CD14-positive monocyte (primary cell): ENCODE measurements around the gene EPB41L4B. TPM values are rescaled to one million over a fixed set of nuclear protein-coding genes. Genes with fewer than 3 reads are reported as not detected.

Experiments
- DNase-seq, 3 donors: peaks; one replicate each; pipeline ENCODE4 v3.0.0-alpha.2; 2011 to 2022
- H2AFZ ChIP-seq: 2 replicates; pipeline ENCODE4 v1.6.0; 2012; ENCODE audit warnings: mild to moderate bottlenecking, low read depth, low read length, inconsistent platforms; ENCODE audit not compliant: insufficient read depth, poor library complexity, severe bottlenecking
- H3K27ac ChIP-seq, 2 donors: 1 replicate in 1 of 2; 2 replicates in 1 of 2; pipeline ENCODE4 v1.5.1; 2012 to 2013; ENCODE audit warnings: low read length in 2 of 2, control low read depth in 1 of 2, inconsistent platforms in 1 of 2, low read depth in 1 of 2, mild to moderate bottlenecking in 1 of 2
- H3K27me3 ChIP-seq, 2 donors: one replicate each; pipeline versions ENCODE4 v1.6.0 to v1.6.1; 2011 to 2013; ENCODE audit warnings: low read length in 2 of 2; ENCODE audit not compliant: control insufficient read depth in 2 of 2, insufficient read depth in 2 of 2
- H3K36me3 ChIP-seq, 2 donors: replicated peaks in 1 of 2; 1 replicate in 1 of 2; 2 replicates in 1 of 2; pipeline versions ENCODE4 v1.5.1 to v1.6.1; 2012 to 2013; ENCODE audit warnings: low read length in 2 of 2, control low read depth in 1 of 2, inconsistent platforms in 1 of 2, mild to moderate bottlenecking in 1 of 2; ENCODE audit not compliant: insufficient read depth in 2 of 2, control insufficient read depth in 1 of 2
- H3K4me1 ChIP-seq, 2 donors: 1 replicate in 1 of 2; 2 replicates in 1 of 2; pipeline versions ENCODE4 v1.5.1 to v1.6.1; 2012 to 2013; ENCODE audit warnings: low read length in 2 of 2, control low read depth in 1 of 2, inconsistent platforms in 1 of 2, mild to moderate bottlenecking in 1 of 2, moderate library complexity in 1 of 2; ENCODE audit not compliant: insufficient read depth in 2 of 2, control insufficient read depth in 1 of 2
- H3K4me2 ChIP-seq: replicated peaks from 2 replicates; pipeline ENCODE3; 2012; ENCODE audit warnings: low read length, moderate library complexity, mild to moderate bottlenecking; ENCODE audit not compliant: poor library complexity, severe bottlenecking; ENCODE audit errors: extremely low read depth
- H3K4me3 ChIP-seq, 3 experiments: fragments of 200-600 bp in 1 of 3; sonication (generic) in 1 of 3; replicated peaks in 1 of 3; 1 replicate in 2 of 3; 2 replicates in 1 of 3; pipeline ENCODE4 v1.5.1; 2011 to 2013; ENCODE audit warnings: low read length in 3 of 3, mild to moderate bottlenecking in 3 of 3, control low read depth in 2 of 3, low read depth in 2 of 3, inconsistent platforms in 1 of 3, moderate library complexity in 1 of 3
- H3K79me2 ChIP-seq: 2 replicates; pipeline ENCODE4 v1.6.0; 2012; ENCODE audit warnings: mild to moderate bottlenecking, control low read depth, inconsistent platforms, low read length, moderate library complexity; ENCODE audit not compliant: insufficient read depth
- H3K9ac ChIP-seq: 2 replicates; pipeline ENCODE4 v1.6.0; 2017; ENCODE audit warnings: low read length, mild to moderate bottlenecking; ENCODE audit not compliant: insufficient read depth, poor library complexity, severe bottlenecking
- H3K9me3 ChIP-seq, 2 donors: replicated peaks in 1 of 2; 1 replicate in 1 of 2; 2 replicates in 1 of 2; pipeline versions ENCODE4 v1.5.1 to v1.6.1; 2012 to 2013; ENCODE audit warnings: low read length in 2 of 2, control low read depth in 1 of 2; ENCODE audit not compliant: control insufficient read depth in 1 of 2, insufficient read depth in 1 of 2
- H4K20me1 ChIP-seq: 2 replicates; pipeline ENCODE4 v1.6.0; 2012; ENCODE audit warnings: mild to moderate bottlenecking, low read length, control low read depth, moderate library complexity; ENCODE audit not compliant: insufficient read depth
- H3K27ac Mint-ChIP-seq, 7 donors: one replicate each; pipeline ENCODE4 v1.8.0; 2020; ENCODE audit warnings: mild to moderate bottlenecking in 7 of 7, mixed read lengths in 7 of 7, moderate library complexity in 6 of 7, inconsistent platforms in 2 of 7
- H3K27me3 Mint-ChIP-seq, 3 donors: one replicate each; pipeline ENCODE4 v1.8.0; 2021 to 2022; ENCODE audit warnings: low read depth in 3 of 3, mild to moderate bottlenecking in 3 of 3, mixed read lengths in 3 of 3, moderate library complexity in 3 of 3, inconsistent platforms in 1 of 3
- H3K36me3 Mint-ChIP-seq, 2 donors: one replicate each; pipeline ENCODE4 v1.8.0; 2020; ENCODE audit warnings: mixed read lengths in 2 of 2, inconsistent platforms in 1 of 2, mild to moderate bottlenecking in 1 of 2
- H3K4me1 Mint-ChIP-seq: one replicate; pipeline ENCODE4 v1.8.0; 2020; ENCODE audit warnings: mild to moderate bottlenecking, mixed read lengths
- H3K4me3 Mint-ChIP-seq, 2 donors: one replicate each; pipeline ENCODE4 v1.8.0; 2020; ENCODE audit warnings: mild to moderate bottlenecking in 2 of 2, mixed read lengths in 2 of 2, moderate library complexity in 1 of 2
- H3K9me3 Mint-ChIP-seq, 7 donors: one replicate each; pipeline ENCODE4 v1.8.0; 2020 to 2022; ENCODE audit warnings: mixed read lengths in 7 of 7, mild to moderate bottlenecking in 6 of 7, moderate library complexity in 6 of 7, inconsistent platforms in 2 of 7
- CTCF ChIP-seq: fragments of 200-600 bp; IDR thresholded peaks from one replicate; pipeline ENCODE4 v1.8.0; 2022; ENCODE audit warnings: antibody characterized with exemption, mild to moderate bottlenecking
- WGBS: methylation state at CpG from one replicate; pipeline ENCODE4 v1.1.5; 2013; ENCODE audit warnings: missing lambda C conversion rate; ENCODE audit not compliant: insufficient coverage; 5-methylcytosine and 5-hydroxymethylcytosine counted together
- intact Hi-C, 2 donors: fragments of 100-400 bp; cut with micrococcal nuclease; formaldehyde crosslinking; loops; one replicate each; pipeline versions ENCODE4 v1.15.0 to v1.15.1; 2023
- polyA plus RNA-seq, 3 donors: library from polyadenylated mRNA; depleted of rRNA in 1 of 3; unstranded in 2 of 3; stranded (reverse) in 1 of 3; fragments of 300-500 nt in 2 of 3; fragments of >200 nt in 1 of 3; fragmentation: Illumina TruSeq in 2 of 3; gene quantifications; 1 replicate in 2 of 3; 2 replicates in 1 of 3; pipeline ENCODE4 v1.2.3, GENCODE V29; 2012 to 2021

EPB41L4B gene
- polyA plus RNA-seq, 3 donors, result not detected

GRCh38 chr9:109297899-109298298 is 23.0 kb downstream of the EPB41L4B start:
- Mint-ChIP-seq H3K9me3 (peaks cover 0 to 2% (median 0%) of the 10 kb centered on the region in 7 donors), H3K36me3 (no peaks in the 10 kb centered on the region), H3K4me3 (no peak overlapping the region), H3K27ac (no peak overlapping the region), H3K4me1 (no peaks in the 10 kb centered on the region), H3K27me3 (peaks cover 7 to 35% (median 26%) of the 10 kb centered on the region in 3 donors)
- Histone ChIP-seq H3K79me2 (no peaks in the 10 kb centered on the region), H2AFZ (no peak overlapping the region), H3K4me1 (no peaks in the 10 kb centered on the region), H3K36me3 (no peaks in the 10 kb centered on the region), H3K27ac (no peak overlapping the region), H3K4me3 (no peak overlapping the region), H3K9me3 (no peaks in the 10 kb centered on the region), H4K20me1 (no peaks in the 10 kb centered on the region), H3K9ac (no peak overlapping the region), H3K4me2 (no peak overlapping the region), H3K27me3 (peaks cover 4 to 6% of the 10 kb centered on the region in 2 donors)
- TF ChIP-seq CTCF, result no peak
- no CpG with 5 or more reads among the region's 1 CpG for WGBS
- no peak for DNase-seq
- intact Hi-C loops, result no loop called here

- Mint-ChIP-seq H3K4me1 (no peaks in the 10 kb centered on the region), H3K27ac (no peak overlapping the region), H3K27me3 (peaks cover 6 to 29% (median 27%) of the 10 kb centered on the region in 3 donors), H3K9me3 (peaks cover 0 to 2% (median 0%) of the 10 kb centered on the region in 7 donors), H3K4me3 (no peak overlapping the region), H3K36me3 (no peaks in the 10 kb centered on the region)
- Histone ChIP-seq H3K79me2 (no peaks in the 10 kb centered on the region), H3K4me1 (no peaks in the 10 kb centered on the region), H3K4me3 (no peak overlapping the region), H4K20me1 (no peaks in the 10 kb centered on the region), H2AFZ (no peak overlapping the region), H3K27ac (no peak overlapping the region), H3K36me3 (no peaks in the 10 kb centered on the region), H3K9me3 (no peaks in the 10 kb centered on the region), H3K4me2 (no peak overlapping the region), H3K9ac (no peak overlapping the region), H3K27me3 (peaks cover 4 to 6% of the 10 kb centered on the region in 2 donors)
- no peak for TF ChIP-seq CTCF
- WGBS, result 40% methylated on average over 1 of the region's 4 CpGs
- no peak for DNase-seq
- intact Hi-C loops, result no loop called here
Observed at GRCh38 chr9:109295221-109296130, 25.4 kb downstream of the EPB41L4B start.
